GM23338 (cell line): ENCODE results near the gene HEXD.

Experiments used
- CTCF ChIP-seq, 2 experiments: fragments of 200-600 bp in 1 of 2; sonication (generic) in 1 of 2; conservative IDR thresholded peaks; 2 replicates each; pipeline versions ENCODE4 v1.5.1 to v1.6.1; 2016 to 2017; ENCODE audit warnings: antibody characterized with exemption in 2 of 2, low read depth in 2 of 2, mild to moderate bottlenecking in 2 of 2, moderate library complexity in 1 of 2
- POLR2AphosphoS5 ChIP-seq: IDR thresholded peaks from 2 replicates; pipeline ENCODE4 v1.6.1; 2016; ENCODE audit warnings: antibody characterized with exemption, low read depth

GRCh38 chr17:82432017-82432416 is 13.9 kb downstream of the HEXD start:
- TF ChIP-seq CTCF (conservative IDR thresholded peaks at IDR 0.05; ENCODE audit: low read depth in 2 of 2) (no peak; a peak in 1 of 4 replicates), POLR2AphosphoS5 (no peak)
